ENCODE measurements around the gene GLMP. TPM values are rescaled to one million over a fixed set of nuclear protein-coding genes. Genes with fewer than 3 reads are reported as not detected.

Gene GLMP
- total RNA-seq, 1 experiment from 2014 or later, result 60.2 TPM

DNA sequence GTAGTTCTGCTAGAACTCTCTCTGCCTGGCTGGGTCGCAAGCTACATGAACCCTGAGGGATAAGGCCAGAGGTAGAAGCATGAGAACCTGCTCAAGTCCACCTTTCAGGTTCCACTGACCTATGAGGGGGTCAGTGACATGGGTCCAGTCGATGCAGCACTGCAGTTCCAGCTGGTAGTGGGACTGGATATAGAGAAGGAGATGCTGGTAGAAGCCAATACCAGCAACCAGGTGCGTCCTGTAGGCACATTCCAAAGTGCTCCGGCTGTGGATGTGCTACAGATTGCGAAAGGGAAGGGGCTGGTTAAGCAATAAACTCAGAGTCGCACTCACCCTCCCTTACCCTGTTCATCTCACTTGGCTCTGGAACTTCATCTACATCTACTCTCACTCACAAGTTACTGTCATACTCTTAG, 18.5 kb downstream of the GLMP start:
- TF ChIP-seq TCF7L2 (IDR thresholded peaks at IDR 0.05; ENCODE audit: low read depth, low read length), result no peak
- TF ChIP-seq, protein P1, sequence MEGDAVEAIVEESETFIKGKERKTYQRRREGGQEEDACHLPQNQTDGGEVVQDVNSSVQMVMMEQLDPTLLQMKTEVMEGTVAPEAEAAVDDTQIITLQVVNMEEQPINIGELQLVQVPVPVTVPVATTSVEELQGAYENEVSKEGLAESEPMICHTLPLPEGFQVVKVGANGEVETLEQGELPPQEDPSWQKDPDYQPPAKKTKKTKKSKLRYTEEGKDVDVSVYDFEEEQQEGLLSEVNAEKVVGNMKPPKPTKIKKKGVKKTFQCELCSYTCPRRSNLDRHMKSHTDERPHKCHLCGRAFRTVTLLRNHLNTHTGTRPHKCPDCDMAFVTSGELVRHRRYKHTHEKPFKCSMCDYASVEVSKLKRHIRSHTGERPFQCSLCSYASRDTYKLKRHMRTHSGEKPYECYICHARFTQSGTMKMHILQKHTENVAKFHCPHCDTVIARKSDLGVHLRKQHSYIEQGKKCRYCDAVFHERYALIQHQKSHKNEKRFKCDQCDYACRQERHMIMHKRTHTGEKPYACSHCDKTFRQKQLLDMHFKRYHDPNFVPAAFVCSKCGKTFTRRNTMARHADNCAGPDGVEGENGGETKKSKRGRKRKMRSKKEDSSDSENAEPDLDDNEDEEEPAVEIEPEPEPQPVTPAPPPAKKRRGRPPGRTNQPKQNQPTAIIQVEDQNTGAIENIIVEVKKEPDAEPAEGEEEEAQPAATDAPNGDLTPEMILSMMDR (IDR thresholded peaks at IDR 0.05), result no peak
- TF ChIP-seq, protein P2, sequence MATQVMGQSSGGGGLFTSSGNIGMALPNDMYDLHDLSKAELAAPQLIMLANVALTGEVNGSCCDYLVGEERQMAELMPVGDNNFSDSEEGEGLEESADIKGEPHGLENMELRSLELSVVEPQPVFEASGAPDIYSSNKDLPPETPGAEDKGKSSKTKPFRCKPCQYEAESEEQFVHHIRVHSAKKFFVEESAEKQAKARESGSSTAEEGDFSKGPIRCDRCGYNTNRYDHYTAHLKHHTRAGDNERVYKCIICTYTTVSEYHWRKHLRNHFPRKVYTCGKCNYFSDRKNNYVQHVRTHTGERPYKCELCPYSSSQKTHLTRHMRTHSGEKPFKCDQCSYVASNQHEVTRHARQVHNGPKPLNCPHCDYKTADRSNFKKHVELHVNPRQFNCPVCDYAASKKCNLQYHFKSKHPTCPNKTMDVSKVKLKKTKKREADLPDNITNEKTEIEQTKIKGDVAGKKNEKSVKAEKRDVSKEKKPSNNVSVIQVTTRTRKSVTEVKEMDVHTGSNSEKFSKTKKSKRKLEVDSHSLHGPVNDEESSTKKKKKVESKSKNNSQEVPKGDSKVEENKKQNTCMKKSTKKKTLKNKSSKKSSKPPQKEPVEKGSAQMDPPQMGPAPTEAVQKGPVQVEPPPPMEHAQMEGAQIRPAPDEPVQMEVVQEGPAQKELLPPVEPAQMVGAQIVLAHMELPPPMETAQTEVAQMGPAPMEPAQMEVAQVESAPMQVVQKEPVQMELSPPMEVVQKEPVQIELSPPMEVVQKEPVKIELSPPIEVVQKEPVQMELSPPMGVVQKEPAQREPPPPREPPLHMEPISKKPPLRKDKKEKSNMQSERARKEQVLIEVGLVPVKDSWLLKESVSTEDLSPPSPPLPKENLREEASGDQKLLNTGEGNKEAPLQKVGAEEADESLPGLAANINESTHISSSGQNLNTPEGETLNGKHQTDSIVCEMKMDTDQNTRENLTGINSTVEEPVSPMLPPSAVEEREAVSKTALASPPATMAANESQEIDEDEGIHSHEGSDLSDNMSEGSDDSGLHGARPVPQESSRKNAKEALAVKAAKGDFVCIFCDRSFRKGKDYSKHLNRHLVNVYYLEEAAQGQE (IDR thresholded peaks at IDR 0.05; ENCODE audit: insufficient read depth in 1 of 2, low read depth in 2 of 2, low read length in 1 of 2), result no peak
- TF ChIP-seq POLR2AphosphoS5 (IDR thresholded peaks at IDR 0.05; ENCODE audit: low read depth, low read length), result no peak
- Histone ChIP-seq H3K27ac (ENCODE audit: low read length) (no peak overlapping the region), H3K9me3 (ENCODE audit: control insufficient read depth, insufficient read depth, low read depth, low read length) (no peaks in the 10 kb centered on the region), H3K4me1 (ENCODE audit: control insufficient read depth, insufficient read depth, low read length) (peaks cover 9% of the 10 kb centered on the region), H3K27me3 (ENCODE audit: control insufficient read depth, insufficient read depth, low read length) (no peaks in the 10 kb centered on the region), H3K4me3 (ENCODE audit: low read depth in 2 of 2, low read length in 2 of 2) (no peak overlapping the region), H3K36me3 (ENCODE audit: control insufficient read depth, insufficient read depth, low read length) (peaks cover 38% of the 10 kb centered on the region)
- CTCF ChIA-PET, result no interaction called here
- ATAC-seq, result no peak
- no TSS peak for BruUV-seq (replicated peaks)
- intact Hi-C loops (cut with micrococcal nuclease; ENCODE audit: unreplicated experiment), result no loop called here
- POLR2A ChIA-PET, result no interaction called here
- in situ Hi-C loops (cut with HindIII; ENCODE audit: low pct_unique_long_range_greater_than_20kb, low sequenced_read_pairs), result no loop called here
- DNase-seq (ENCODE audit: low read depth, low spot score), result no peak

DNA sequence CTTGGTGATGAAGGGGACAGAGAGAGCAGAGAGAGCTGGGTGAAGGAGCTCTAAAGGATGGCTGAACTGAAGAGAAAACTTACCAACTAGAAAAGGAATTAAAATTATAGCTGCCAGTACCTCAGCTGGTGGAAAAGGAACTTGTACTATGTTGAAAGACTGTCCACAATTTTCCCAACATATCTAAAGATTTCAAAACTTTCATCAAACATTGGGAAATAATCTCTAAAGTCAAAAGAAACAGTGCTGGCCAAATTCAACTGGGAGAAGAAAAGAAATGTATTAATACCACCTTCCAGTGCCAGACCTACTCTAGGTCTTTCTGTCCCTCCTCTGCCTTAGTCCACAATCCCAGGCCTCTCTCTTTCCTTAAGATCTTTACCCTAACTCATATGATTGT, 18.9 kb downstream of the GLMP start:
- in situ Hi-C loops (cut with HindIII; ENCODE audit: low pct_unique_long_range_greater_than_20kb, low sequenced_read_pairs) (no loop called here), intact Hi-C loops (cut with micrococcal nuclease; ENCODE audit: unreplicated experiment) (no loop called here)
- BruUV-seq (replicated peaks), result no TSS peak
- no peaks in the 10 kb centered on the region for H3K9me3 ChIP-seq (ENCODE audit: control insufficient read depth, insufficient read depth, low read depth, low read length)
- H3K36me3 ChIP-seq (ENCODE audit: control insufficient read depth, insufficient read depth, low read length), result peaks cover 36% of the 10 kb centered on the region
- no peak overlapping the region for H3K4me3 ChIP-seq (ENCODE audit: low read depth in 2 of 2, low read length in 2 of 2)
- no peaks in the 10 kb centered on the region for H3K27me3 ChIP-seq (ENCODE audit: control insufficient read depth, insufficient read depth, low read length)
- no peak overlapping the region for H3K27ac ChIP-seq (ENCODE audit: low read length)
- TF ChIP-seq, protein P2 (IDR thresholded peaks at IDR 0.05; ENCODE audit: insufficient read depth in 1 of 2, low read depth in 2 of 2, low read length in 1 of 2), result no peak
- no peak for TF ChIP-seq SIN3A (IDR thresholded peaks at IDR 0.05; ENCODE audit: borderline replicate concordance, insufficient read depth, low read depth, low read length)
- ATAC-seq, result no peak
- H3K4me1 ChIP-seq (ENCODE audit: control insufficient read depth, insufficient read depth, low read length), result peaks cover 9% of the 10 kb centered on the region
- CTCF ChIA-PET, result no interaction called here
- POLR2A ChIA-PET, result no interaction called here
- no peak for DNase-seq (ENCODE audit: low read depth, low spot score)
